Panc1 (cell line): ENCODE measurements around the gene TBX21. TPM values are rescaled to one million over a fixed set of nuclear protein-coding genes. Genes with fewer than 3 reads are reported as not detected.
"Not testable (repeated sequence)": the region's sequence is repeated elsewhere in the genome, so short reads cannot be mapped to it uniquely, and the experiment has no call there.

Experiments used
- ATAC-seq: fragments of 200-7000 bp; cut with Tn5 transposase; 2 replicates; pipeline ENCODE4 v1.9.1; 2020; ENCODE audit warnings: mild to moderate bottlenecking, moderate library complexity
- BruUV-seq: library from RNA; stranded (reverse); fragments of 400-500 nt; replicated peaks from 2 replicates; lab custom pipeline; 2021; lab: Mats Ljungman, UMichigan
- CTCF ChIA-PET: fragments of 300-600 bp; sonication (Branson Sonifier 250); formaldehyde crosslinking; loops from one replicate; lab custom pipeline; 2022; ENCODE audit warnings: antibody characterized with exemption; lab: Charles Lee
- POLR2A ChIA-PET: fragments of 300-600 bp; sonication (Branson Sonifier 250); formaldehyde crosslinking; loops from one replicate; lab custom pipeline; 2022; ENCODE audit warnings: antibody characterized with exemption; lab: Charles Lee
- DNase-seq: peaks from one replicate; pipeline ENCODE4 v3.0.0-alpha.2; 2010; ENCODE audit warnings: low read depth, low spot score
- H3K27ac ChIP-seq: 2 replicates; pipeline ENCODE4 v1.5.1; 2011; ENCODE audit warnings: mild to moderate bottlenecking, low read length, inconsistent platforms
- H3K27me3 ChIP-seq: fragments of 200-500 bp; sonication (Bioruptor generic); 2 replicates; pipeline ENCODE4 v1.6.0; 2014; ENCODE audit warnings: low read length, inconsistent platforms; ENCODE audit not compliant: control insufficient read depth, insufficient read depth
- H3K36me3 ChIP-seq: fragments of 200-500 bp; sonication (Bioruptor generic); 2 replicates; pipeline ENCODE4 v1.5.1; 2014; ENCODE audit warnings: inconsistent platforms, mild to moderate bottlenecking, low read length, moderate library complexity; ENCODE audit not compliant: control insufficient read depth, insufficient read depth
- H3K4me1 ChIP-seq: 2 replicates; pipeline ENCODE4 v1.5.1; 2011; ENCODE audit warnings: inconsistent platforms, mild to moderate bottlenecking, low read length, moderate library complexity; ENCODE audit not compliant: control insufficient read depth, insufficient read depth
- H3K4me3 ChIP-seq, 2 experiments: 2 replicates each; pipeline ENCODE4 v1.5.1; 2011 to 2012; ENCODE audit warnings: low read depth in 2 of 2, low read length in 2 of 2, mild to moderate bottlenecking in 2 of 2, inconsistent platforms in 1 of 2, moderate library complexity in 1 of 2
- H3K9me3 ChIP-seq: fragments of 200-500 bp; sonication (Bioruptor generic); 2 replicates; pipeline ENCODE4 v1.5.1; 2014; ENCODE audit warnings: low read depth, mild to moderate bottlenecking, inconsistent platforms, low read length, moderate library complexity; ENCODE audit not compliant: control insufficient read depth, insufficient read depth
- CTCF ChIP-seq: fragments of 450-650 bp; IDR thresholded peaks from 2 replicates; pipeline ENCODE4 v1.5.1; 2017; ENCODE audit warnings: mild to moderate bottlenecking
- POLR2AphosphoS5 ChIP-seq: IDR thresholded peaks from 2 replicates; pipeline ENCODE4 v1.6.1; 2012; ENCODE audit warnings: mild to moderate bottlenecking, low read depth, low read length, moderate library complexity
- REST ChIP-seq, 2 experiments: IDR thresholded peaks; 2 replicates each; pipeline ENCODE4 v1.6.1; 2011 to 2012; ENCODE audit warnings: low read depth in 2 of 2, control low read depth in 1 of 2, low read length in 1 of 2, mild to moderate bottlenecking in 1 of 2, moderate library complexity in 1 of 2; ENCODE audit not compliant: insufficient read depth in 1 of 2
- SIN3A ChIP-seq: IDR thresholded peaks from 2 replicates; pipeline ENCODE4 v1.6.1; 2012; ENCODE audit warnings: low read depth, mild to moderate bottlenecking, low read length, moderate library complexity, borderline replicate concordance; ENCODE audit not compliant: insufficient read depth
- TCF7L2 ChIP-seq: IDR thresholded peaks from 2 replicates; pipeline ENCODE4 v1.6.1; 2011; ENCODE audit warnings: mild to moderate bottlenecking, low read depth, low read length, inconsistent platforms
- in situ Hi-C: cut with HindIII; loops from 2 replicates; pipeline ENCODE4 v1.10.0; 2016; ENCODE audit warnings: low sequenced_read_pairs, low pct_unique_long_range_greater_than_20kb
- intact Hi-C: fragments of 100-400 bp; cut with micrococcal nuclease; formaldehyde crosslinking; loops from one replicate; pipeline ENCODE4 v1.10.0; 2022; ENCODE audit not compliant: unreplicated experiment
- total RNA-seq: library from RNA; stranded (reverse); gene quantifications from one replicate; pipeline ENCODE4 v1.2.1, GENCODE V29; 2021; ENCODE audit not compliant: unreplicated experiment

The TBX21 gene
- total RNA-seq, 1 experiment from 2014 or later = 0.10 TPM

GRCh38 chr17:47738178-47738577, 5.1 kb downstream of the TBX21 start:
- POLR2A ChIA-PET = no interaction called here
- TF ChIP-seq CTCF (no peak), POLR2AphosphoS5 (no peak), SIN3A (no peak), TCF7L2 (no peak), REST (IDR thresholded peaks at IDR 0.05; ENCODE audit: insufficient read depth in 1 of 2, low read depth in 2 of 2, low read length in 1 of 2) (no peak)
- CTCF ChIA-PET = interaction anchor here (0.5 to 0.7 kb wide), 2 partner anchors 64 to 93 kb away, joined by 3 read pairs; partner anchors contain the start of genes LRRC46 and MRPL10
- Histone ChIP-seq H3K4me3 (no peak overlapping the region), H3K4me1 (no peaks in the 10 kb centered on the region), H3K36me3 (no peaks in the 10 kb centered on the region), H3K27ac (no peak overlapping the region), H3K27me3 (no peaks in the 10 kb centered on the region; the same call in 1 of the 2 replicates), H3K9me3 (no peaks in the 10 kb centered on the region)
- ATAC-seq = no peak
- DNase-seq = no peak
- intact Hi-C loops = no loop called here
- in situ Hi-C loops = no loop called here
- no TSS peak for BruUV-seq

DNA sequence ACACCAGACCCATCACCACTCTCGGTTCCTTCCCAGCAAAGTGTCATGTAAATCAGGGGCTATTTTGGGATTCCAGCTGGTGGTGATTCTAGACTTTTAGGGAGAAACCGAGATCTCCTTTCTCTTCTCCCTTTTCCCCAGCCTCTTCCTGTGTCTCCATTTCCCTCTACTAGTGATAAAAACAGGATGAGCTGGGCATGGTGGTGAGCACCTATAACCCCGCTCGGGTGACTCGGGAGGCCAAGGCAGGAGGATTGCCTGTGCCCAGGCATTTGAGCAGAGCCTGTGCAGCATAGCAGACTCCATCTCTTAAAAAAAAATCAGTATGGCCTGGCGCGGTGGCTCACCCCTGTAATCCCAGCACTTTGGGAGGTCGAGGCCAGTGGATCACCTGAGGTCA, 6.1 kb downstream of the TBX21 start:
- ChIA-PET CTCF (interaction anchor here (0.7 kb wide), 1 partner anchor 63 kb away, joined by 3 read pairs; no protein-coding TSS in a partner anchor), POLR2A (interaction anchor here (0.6 kb wide), 1 partner anchor 8 kb away, joined by 4 read pairs; no protein-coding TSS in a partner anchor)
- intact Hi-C loops = no loop called here
- no peaks in the 10 kb centered on the region; the same call in 1 of the 2 replicates for H3K27me3 ChIP-seq
- no peak overlapping the region for H3K4me3 ChIP-seq
- DNase-seq = no peak
- no peak for TF ChIP-seq REST (IDR thresholded peaks at IDR 0.05; ENCODE audit: insufficient read depth in 1 of 2, low read depth in 2 of 2, low read length in 1 of 2)
- no peak for TF ChIP-seq CTCF
- TF ChIP-seq POLR2AphosphoS5 = no peak
- TF ChIP-seq SIN3A = no peak
- no TSS peak for BruUV-seq
- no peaks in the 10 kb centered on the region for H3K9me3 ChIP-seq
- ATAC-seq = no peak
- H3K4me1 ChIP-seq = no peaks in the 10 kb centered on the region
- in situ Hi-C loops = no loop called here
- H3K36me3 ChIP-seq = no peaks in the 10 kb centered on the region
- H3K27ac ChIP-seq = no peak overlapping the region

GRCh38 chr17:47739945-47740344, 6.9 kb downstream of the TBX21 start:
- H3K4me3 ChIP-seq, intact Hi-C loops, DNase-seq, POLR2A ChIA-PET, H3K27me3 ChIP-seq, H3K27ac ChIP-seq, in situ Hi-C loops, ATAC-seq, H3K9me3 ChIP-seq, CTCF ChIA-PET, H3K4me1 ChIP-seq, BruUV-seq, H3K36me3 ChIP-seq: not testable (repeated sequence)
